K562 treated with DMSO at 1 percent for 24 hours (cell line): ENCODE results near the gene GIT1. TPM values are rescaled to one million over a fixed set of nuclear protein-coding genes. Genes with fewer than 3 reads are reported as not detected.

ENCODE experiments used
- total RNA-seq: library from RNA; unstranded; fragments of 300-600 nt; gene quantifications from 2 replicates; pipeline ENCODE4 v1.2.3, GENCODE V29; 2022; ENCODE audit warnings: low read depth; ENCODE audit not compliant: insufficient read depth

The GIT1 gene
- total RNA-seq, result 56.5 and 57.6 TPM in 2 replicates

GRCh38 chr17:29589524-29590410 is at the start of gene GIT1:
Gene GIT1, minus strand, starts transcription at chr17:29589648. Its CDS starts 270 bp downstream, at chr17:29589378.

GRCh38 chr17:29622337-29623282 is 33.2 kb upstream of the GIT1 start, which contains the start of gene CORO6:
Gene CORO6, minus strand, starts transcription at chr17:29622912. Its CDS starts 1,491 bp downstream, at chr17:29621421.

GRCh38 chr17:29592850-29593551 is 3.6 kb upstream of the GIT1 start, which contains the start of gene ANKRD13B:
Gene ANKRD13B, plus strand, starts transcription at chr17:29593132. Its CDS starts 490 bp downstream, at chr17:29593622.

GRCh38 chr17:29568331-29569244 is 20.9 kb downstream of the GIT1 start, which contains the start of gene TP53I13:
Gene TP53I13, plus strand, starts transcription at chr17:29568701. Its CDS starts 58 bp downstream, at chr17:29568759.

GRCh38 chr17:29566473-29567303 is 22.8 kb downstream of the GIT1 start, which contains the start of gene ABHD15:
Gene ABHD15, minus strand, starts transcription at chr17:29567037. Its CDS starts 71 bp downstream, at chr17:29566966.

Other genes with a start within 250 kb of the GIT1 start
- 7.2 and 9.7 TPM in 2 replicates for gene TAOK1, start 199.3 kb downstream of the GIT1 start, total RNA-seq
- gene ABHD15, start 22.6 kb downstream of the GIT1 start, total RNA-seq, result 16.7 and 19.0 TPM in 2 replicates
- 89.5 and 98.9 TPM in 2 replicates for gene TP53I13, start 20.9 kb downstream of the GIT1 start, total RNA-seq
- gene ANKRD13B, start 3.5 kb upstream of the GIT1 start, total RNA-seq, result 6.9 and 12.3 TPM in 2 replicates
- gene CORO6, start 33.3 kb upstream of the GIT1 start, total RNA-seq, result 5.6 and 7.9 TPM in 2 replicates